GM18519 (cell line): ENCODE results near the gene PTGDS.
"Not testable (repeated sequence)": the region's sequence is repeated elsewhere in the genome, so short reads cannot be mapped to it uniquely, and the experiment has no call there.

Experiments
- ATAC-seq: cut with Tn5 transposase; IDR thresholded peaks from one replicate; pipeline ENCODE4 v1.9.1; 2021; ENCODE audit warnings: mild to moderate bottlenecking, moderate library complexity; ENCODE audit not compliant: unreplicated experiment, low FRiP score

Gene PTGDS

DNA sequence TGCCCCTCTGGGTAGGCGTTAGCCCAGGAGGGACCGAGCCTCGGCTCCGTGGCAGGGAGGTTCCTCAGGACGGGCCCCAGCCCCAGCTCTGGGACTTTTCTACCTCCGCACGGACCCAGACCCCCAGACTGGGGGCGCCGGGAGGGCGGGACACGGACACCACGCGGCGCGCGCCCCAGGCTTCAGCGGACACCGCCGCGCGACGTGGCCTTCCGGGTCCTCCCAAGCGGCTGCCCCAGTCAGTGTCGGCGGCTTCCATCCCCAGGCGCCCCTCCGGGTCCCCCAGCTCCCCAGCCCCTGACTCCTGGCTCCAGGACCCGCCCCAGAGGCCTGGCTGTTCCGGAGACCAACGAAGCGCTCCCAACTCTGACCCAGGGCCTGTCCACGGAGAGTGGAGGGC is 8.5 kb downstream of the PTGDS start:
- ATAC-seq: no peak

DNA sequence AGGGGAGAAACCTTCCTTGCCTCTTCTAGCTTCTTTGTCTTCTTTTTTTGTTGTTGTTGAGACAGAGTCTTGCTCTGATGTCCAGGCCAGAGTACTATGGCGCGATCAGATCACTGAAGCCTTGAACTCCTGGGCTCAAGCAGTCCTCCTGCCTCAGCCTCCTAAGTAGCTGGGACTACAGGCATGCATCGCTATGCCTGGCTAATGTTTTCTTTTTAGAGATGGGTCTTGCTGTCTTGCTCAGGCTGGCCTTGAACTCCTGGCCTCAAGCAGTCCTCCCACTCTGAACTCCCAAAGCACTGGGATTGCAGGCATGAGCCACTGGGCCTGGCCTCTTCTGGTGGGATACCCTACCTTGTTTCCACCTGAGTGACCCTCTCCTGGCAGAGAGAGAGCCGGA is 11.6 kb downstream of the PTGDS start:
- no peak for ATAC-seq

GRCh38 chr9:136990242-136990911 is 13.1 kb downstream of the PTGDS start:
- no peak for ATAC-seq

GRCh38 chr9:136991993-136992818 is 14.9 kb downstream of the PTGDS start, which contains the start of gene PAXX:
Gene PAXX, plus strand, starts transcription at chr9:136992422. Its CDS starts 22 bp downstream, at chr9:136992444.
- peak; percentile 53 for ATAC-seq

GRCh38 chr9:136992819-136993369 is 15.6 kb downstream of the PTGDS start:
- no peak for ATAC-seq

GRCh38 chr9:136994180-136994887 is 17.0 kb downstream of the PTGDS start:
- no peak for ATAC-seq

DNA sequence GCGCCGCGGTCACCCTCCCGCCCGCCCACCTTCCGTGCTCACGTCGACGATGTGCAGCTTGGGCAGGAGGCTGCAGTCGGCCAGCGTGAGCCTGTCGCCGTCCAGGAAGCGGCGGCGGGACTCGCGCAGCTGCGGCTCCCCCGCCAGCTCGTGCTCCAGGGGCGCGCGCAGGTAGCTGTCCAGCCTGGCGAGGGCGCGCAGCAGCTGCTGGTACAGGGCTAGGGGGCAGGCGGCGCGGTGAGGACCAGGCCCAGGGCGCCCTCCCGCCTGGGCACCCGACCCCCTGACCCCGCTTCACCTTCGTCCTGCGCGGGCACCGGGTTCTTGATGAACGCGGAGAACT is 17.6 kb downstream of the PTGDS start:
- ATAC-seq: no peak

DNA sequence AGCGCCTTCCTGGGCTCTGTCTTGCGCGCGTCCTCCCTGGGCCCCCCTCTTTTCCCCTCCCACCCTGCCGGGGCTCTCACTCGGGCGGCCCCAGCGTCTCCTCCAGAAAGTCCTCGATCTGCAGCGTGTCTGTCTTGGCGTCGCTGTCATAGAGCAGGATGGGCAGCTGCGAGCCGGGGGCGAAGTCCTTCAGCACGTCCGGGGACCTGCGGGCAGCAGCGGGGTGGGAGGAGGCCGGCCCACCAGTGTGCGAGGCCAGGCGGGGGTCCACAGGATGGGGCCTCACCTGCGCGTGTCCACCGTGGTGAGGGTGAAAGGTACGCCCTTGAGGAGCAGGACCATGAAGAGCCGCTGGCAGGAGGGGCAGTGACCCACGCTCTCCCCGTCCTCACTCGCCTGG is 18.1 kb downstream of the PTGDS start:
- no peak for ATAC-seq

DNA sequence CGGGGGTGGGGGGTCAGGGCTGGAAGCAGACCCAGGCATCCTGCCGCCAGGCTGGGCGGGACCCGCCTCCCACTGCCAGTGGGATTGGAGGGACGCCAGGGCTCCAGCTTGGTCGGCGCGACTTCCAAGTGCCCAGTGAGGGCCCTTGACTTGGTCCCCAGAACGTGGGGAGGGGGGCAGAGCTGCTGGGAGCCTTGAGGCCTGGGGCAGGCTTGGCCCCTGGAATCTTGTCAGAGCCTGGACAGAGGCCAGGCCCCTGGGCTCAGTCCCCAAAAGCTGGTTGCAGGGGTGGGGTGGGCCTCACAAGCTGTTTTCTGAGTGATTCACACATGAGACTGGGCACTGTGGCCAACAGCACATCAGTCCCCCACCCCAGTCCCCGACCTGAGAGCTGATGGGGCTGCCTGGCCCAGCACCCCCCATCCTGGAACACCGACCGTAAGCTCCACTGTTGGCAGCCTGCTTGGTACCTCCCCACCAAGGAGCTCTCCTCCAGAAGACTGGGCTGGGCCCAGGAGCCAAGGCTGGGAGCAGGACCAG is 18.5 kb downstream of the PTGDS start:
- no peak for ATAC-seq

DNA sequence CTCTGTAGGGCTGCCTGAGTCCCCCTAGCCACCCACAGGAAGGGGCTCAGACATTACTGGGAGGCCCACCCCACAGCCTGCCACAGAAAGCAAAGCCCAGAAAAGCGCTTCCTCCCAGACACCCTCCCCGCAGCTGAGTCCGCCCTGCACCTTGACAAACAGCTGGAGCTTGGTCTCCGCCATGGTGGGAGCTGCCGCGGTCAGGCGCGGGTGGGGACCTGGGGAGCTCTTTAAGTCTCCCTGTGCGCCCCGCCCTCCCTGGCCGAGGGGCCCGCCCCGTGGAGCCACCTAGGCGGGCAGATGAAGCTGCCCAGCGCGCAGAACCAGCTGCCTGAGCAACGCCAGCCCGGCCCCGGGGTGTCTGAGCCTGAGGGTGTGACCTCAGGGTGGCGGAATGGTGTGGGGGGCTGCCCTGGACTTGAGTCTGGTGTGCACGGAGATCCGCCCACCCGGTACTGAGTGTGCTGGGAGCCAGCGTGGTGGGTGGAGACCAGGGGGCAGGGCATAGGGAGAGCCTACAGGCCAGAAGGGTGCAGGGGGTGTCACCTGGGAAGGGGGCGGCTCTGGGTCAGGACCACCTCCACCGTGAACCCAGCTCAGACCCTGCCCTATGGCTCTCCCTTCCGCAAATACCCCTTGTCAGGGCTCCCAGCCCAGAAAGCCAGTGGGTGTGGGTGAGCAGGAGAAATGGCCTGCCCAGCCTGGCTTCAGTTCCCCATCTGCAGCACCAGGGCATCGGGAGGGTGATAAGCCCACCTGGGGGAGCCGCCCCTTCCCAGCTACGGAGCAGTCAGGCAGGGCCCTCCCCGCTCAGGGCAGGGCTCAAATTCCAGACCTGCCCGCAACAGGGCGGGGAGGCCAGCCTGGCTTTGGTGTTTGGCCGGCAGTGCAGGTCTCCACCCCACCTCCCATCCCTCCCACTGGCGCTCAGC is 19.3 kb downstream of the PTGDS start, which contains the start of gene CLIC3:
CLIC3 (minus strand) TSS at position 208 of the 932 bp plus-strand sequence; CDS start at position 183, 25 bp downstream.
- ATAC-seq: no peak

DNA sequence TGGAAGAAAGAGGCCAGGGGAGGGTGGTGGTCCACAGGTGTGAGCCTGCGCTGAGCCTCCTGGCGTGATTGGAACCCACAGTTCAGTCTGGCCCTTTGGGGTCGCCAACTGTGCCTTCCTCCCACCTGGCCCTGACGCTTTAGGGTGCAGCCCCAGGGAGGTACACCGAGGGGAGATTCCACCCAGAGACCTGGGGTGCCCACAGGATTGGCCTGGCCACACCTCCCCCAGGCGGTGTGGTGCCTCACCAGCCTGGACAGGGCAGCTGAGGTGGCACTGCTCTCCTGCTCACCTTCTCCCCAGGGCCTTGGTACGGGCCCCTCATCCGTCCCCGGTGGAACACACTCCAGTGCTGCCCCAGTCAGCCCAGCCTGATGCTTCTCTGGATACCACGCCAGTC is 20.1 kb downstream of the PTGDS start:
- ATAC-seq: no peak

- ATAC-seq: no peak
Measured at GRCh38 chr9:136997830-136998234, 20.5 kb downstream of the PTGDS start.

- ATAC-seq: peak; percentile 47
Measured at GRCh38 chr9:137000177-137000930, 23.1 kb downstream of the PTGDS start.

DNA sequence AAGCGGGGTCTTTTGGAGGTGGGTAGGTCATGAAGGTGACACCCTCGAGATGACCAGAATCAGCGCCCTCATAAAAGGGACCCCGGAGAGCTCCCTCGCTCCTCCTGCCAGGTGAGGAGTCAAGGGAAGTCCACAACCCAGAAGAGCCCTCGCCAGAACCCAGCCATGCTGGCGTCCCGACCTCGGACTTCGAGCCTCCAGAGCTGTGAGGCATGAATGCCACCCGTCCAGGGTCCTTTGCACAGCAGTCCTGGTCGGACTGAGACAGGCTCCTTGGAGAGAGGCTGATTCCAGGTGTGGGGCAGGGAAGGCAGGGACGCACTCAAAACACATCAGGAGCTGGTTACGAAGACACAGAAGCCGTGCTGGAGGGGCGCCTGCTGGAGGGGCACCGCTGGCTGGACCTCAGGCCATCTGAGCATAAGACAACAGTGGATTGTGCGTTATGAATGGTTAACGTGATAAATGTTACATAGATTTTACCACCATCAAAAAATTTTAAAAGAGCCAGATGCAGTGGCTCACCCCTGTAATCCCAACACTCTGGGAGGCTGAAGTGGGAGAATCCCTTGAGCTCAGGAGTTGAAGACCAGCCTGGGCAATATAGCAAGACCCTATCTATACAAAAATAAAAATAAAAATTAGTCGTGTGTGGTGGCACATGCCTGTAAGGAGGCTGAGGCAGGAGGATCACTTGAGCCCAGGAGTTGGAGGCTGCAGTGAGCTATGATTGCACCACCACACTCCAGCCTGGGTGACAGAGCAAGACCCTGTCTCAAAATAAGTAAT is 24.7 kb downstream of the PTGDS start:
- ATAC-seq: no peak

- ATAC-seq: no peak
Measured at GRCh38 chr9:137002646-137003041, 25.3 kb downstream of the PTGDS start.

GRCh38 chr9:137004285-137004684 is 27.0 kb downstream of the PTGDS start:
- not testable (repeated sequence) for ATAC-seq

GRCh38 chr9:137006116-137007003 is 29.1 kb downstream of the PTGDS start:
- no peak for ATAC-seq
